K562 (cell line): ENCODE measurements around the gene KRTAP4-8.
"Not testable (repeated sequence)": the region's sequence is repeated elsewhere in the genome, so short reads cannot be mapped to it uniquely, and the experiment has no call there.

Experiments used
- EGR1 ChIP-seq: fragments of 450-650 bp; conservative IDR thresholded peaks from 2 replicates; pipeline ENCODE4 v1.6.1; 2017; ENCODE audit warnings: mild to moderate bottlenecking
- POLR3A ChIP-seq: IDR thresholded peaks from 2 replicates; pipeline ENCODE4 v1.6.1; 2011; ENCODE audit warnings: borderline replicate concordance, mild to moderate bottlenecking, moderate library complexity; ENCODE audit not compliant: insufficient read length, insufficient read depth; ENCODE audit errors: extremely low read depth
- RNF2 ChIP-seq: sonication (generic); IDR thresholded peaks from 2 replicates; pipeline ENCODE4 v1.6.1; 2016
- TF ChIP-seq, protein P1 (sequence below), 3 experiments: IDR thresholded peaks in 2 of 3; conservative IDR thresholded peaks in 1 of 3; 2 replicates each; pipeline ENCODE4 v1.5.1; 2011 to 2012; ENCODE audit warnings: low read length in 3 of 3, mild to moderate bottlenecking in 3 of 3, control low read depth in 2 of 3, improper control_type of control experiment in 1 of 3, inconsistent platforms in 1 of 3, low read depth in 1 of 3, mixed read lengths in 1 of 3, moderate library complexity in 1 of 3; ENCODE audit not compliant: insufficient read depth in 2 of 3
- TF ChIP-seq, protein P2 (sequence below): sonication (generic); formaldehyde crosslinking; IDR thresholded peaks from 2 replicates; pipeline ENCODE4 v1.8.1; 2023; ENCODE audit warnings: mild to moderate bottlenecking, missing genetic modification reagents, moderate library complexity

DNA sequence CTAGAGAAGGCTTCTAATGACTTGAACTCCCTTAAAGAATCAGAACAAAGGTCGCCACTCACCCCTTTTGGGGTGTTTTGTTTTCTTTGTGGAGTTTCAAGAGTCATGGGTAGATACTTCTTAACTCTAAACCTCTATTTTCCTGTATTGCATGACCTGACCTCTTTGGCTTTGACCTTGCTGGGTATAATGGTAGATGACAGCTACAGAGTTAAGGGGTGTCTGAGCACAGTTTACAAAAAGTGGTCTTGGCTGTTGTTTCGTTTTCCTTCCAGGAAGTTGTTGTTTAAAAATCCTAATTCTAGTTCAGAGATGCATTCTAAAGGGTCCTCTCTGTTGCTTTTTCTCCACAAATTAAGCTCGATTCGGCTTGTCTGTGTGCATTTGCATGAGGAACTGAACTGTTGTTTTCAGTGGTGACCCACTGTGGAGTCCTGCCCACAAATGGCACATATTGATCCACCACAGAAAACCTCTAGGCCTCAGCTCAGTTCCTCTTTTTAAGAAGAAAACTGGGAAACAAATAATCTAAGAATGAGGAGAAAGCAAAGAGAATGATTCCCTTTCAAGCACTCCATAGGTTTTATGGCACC, 9.1 kb downstream of the KRTAP4-8 start:
- TF ChIP-seq, protein P1, sequence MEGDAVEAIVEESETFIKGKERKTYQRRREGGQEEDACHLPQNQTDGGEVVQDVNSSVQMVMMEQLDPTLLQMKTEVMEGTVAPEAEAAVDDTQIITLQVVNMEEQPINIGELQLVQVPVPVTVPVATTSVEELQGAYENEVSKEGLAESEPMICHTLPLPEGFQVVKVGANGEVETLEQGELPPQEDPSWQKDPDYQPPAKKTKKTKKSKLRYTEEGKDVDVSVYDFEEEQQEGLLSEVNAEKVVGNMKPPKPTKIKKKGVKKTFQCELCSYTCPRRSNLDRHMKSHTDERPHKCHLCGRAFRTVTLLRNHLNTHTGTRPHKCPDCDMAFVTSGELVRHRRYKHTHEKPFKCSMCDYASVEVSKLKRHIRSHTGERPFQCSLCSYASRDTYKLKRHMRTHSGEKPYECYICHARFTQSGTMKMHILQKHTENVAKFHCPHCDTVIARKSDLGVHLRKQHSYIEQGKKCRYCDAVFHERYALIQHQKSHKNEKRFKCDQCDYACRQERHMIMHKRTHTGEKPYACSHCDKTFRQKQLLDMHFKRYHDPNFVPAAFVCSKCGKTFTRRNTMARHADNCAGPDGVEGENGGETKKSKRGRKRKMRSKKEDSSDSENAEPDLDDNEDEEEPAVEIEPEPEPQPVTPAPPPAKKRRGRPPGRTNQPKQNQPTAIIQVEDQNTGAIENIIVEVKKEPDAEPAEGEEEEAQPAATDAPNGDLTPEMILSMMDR (IDR thresholded peaks at IDR 0.05 in 2 of 3, conservative IDR thresholded peaks at IDR 0.05 in 1 of 3; ENCODE audit: insufficient read depth in 2 of 3, low read depth in 1 of 3, low read length in 3 of 3): not testable (repeated sequence)
- TF ChIP-seq RNF2, EGR1, POLR3A: not testable (repeated sequence)
- TF ChIP-seq, protein P2, sequence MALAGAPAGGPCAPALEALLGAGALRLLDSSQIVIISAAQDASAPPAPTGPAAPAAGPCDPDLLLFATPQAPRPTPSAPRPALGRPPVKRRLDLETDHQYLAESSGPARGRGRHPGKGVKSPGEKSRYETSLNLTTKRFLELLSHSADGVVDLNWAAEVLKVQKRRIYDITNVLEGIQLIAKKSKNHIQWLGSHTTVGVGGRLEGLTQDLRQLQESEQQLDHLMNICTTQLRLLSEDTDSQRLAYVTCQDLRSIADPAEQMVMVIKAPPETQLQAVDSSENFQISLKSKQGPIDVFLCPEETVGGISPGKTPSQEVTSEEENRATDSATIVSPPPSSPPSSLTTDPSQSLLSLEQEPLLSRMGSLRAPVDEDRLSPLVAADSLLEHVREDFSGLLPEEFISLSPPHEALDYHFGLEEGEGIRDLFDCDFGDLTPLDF: not testable (repeated sequence)
